ENCODE measurements around the gene SEMA4C. TPM values are rescaled to one million over a fixed set of nuclear protein-coding genes. Genes with fewer than 3 reads are reported as not detected.

Gene SEMA4C
- polyA plus RNA-seq, 3 donors = 0.08 to 5.7 (median 0.21) TPM

DNA sequence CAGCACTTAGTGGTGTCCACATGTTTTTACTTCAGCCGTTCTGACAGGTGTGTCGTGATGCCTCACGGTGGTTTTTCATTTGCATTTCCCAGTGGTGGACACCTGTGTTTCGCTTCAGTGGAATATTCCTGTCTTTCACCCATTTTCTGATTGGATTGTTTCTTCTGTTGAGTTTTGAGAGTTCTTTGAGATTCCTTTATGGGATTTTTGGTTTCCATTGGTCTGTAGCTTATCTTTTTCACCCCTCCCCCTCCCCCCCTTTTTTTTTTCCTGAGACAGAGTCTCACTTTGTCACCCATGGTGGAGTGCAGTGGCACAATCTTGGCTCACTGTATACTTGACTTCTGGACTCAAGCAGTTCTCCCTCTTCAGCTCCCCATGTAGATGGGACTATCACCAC, 34.0 kb downstream of the SEMA4C start:
- H3K79me2 ChIP-seq (ENCODE audit: insufficient read depth, low read length) = no peaks in the 10 kb centered on the region
- TF ChIP-seq, protein P1, sequence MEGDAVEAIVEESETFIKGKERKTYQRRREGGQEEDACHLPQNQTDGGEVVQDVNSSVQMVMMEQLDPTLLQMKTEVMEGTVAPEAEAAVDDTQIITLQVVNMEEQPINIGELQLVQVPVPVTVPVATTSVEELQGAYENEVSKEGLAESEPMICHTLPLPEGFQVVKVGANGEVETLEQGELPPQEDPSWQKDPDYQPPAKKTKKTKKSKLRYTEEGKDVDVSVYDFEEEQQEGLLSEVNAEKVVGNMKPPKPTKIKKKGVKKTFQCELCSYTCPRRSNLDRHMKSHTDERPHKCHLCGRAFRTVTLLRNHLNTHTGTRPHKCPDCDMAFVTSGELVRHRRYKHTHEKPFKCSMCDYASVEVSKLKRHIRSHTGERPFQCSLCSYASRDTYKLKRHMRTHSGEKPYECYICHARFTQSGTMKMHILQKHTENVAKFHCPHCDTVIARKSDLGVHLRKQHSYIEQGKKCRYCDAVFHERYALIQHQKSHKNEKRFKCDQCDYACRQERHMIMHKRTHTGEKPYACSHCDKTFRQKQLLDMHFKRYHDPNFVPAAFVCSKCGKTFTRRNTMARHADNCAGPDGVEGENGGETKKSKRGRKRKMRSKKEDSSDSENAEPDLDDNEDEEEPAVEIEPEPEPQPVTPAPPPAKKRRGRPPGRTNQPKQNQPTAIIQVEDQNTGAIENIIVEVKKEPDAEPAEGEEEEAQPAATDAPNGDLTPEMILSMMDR (IDR thresholded peaks at IDR 0.05) = no peak
- H3K9ac ChIP-seq (ENCODE audit: insufficient read depth, low read length, poor library complexity, severe bottlenecking) = no peak overlapping the region
- H2AFZ ChIP-seq (ENCODE audit: insufficient read depth, low read depth, low read length, poor library complexity, severe bottlenecking) = no peak overlapping the region
- intact Hi-C loops (cut with micrococcal nuclease) = no loop called here
- Mint-ChIP-seq H3K9me3 (no peaks in the 10 kb centered on the region), H3K4me1 (peaks cover 13% of the 10 kb centered on the region), H3K27ac (no peak overlapping the region), H3K27me3 (ENCODE audit: low read depth in 3 of 3) (peaks cover 0 to 2% (median 1%) of the 10 kb centered on the region in 3 donors), H3K36me3 (peaks cover 45 to 54% of the 10 kb centered on the region in 2 donors), H3K4me3 (no peak overlapping the region)
- peaks cover 34 to 50% of the 10 kb centered on the region in 2 donors for H3K36me3 ChIP-seq (replicated peaks in 1 of 2; ENCODE audit: control insufficient read depth in 1 of 2, insufficient read depth in 2 of 2, low read length in 2 of 2)
- no peaks in the 10 kb centered on the region for H3K9me3 ChIP-seq (replicated peaks in 1 of 2; ENCODE audit: control insufficient read depth in 1 of 2, insufficient read depth in 1 of 2, low read length in 2 of 2)
- no peak overlapping the region for H3K4me2 ChIP-seq (replicated peaks; ENCODE audit: extremely low read depth, low read length, poor library complexity, severe bottlenecking)
- no peak overlapping the region for H3K4me3 ChIP-seq (replicated peaks in 1 of 3; ENCODE audit: low read depth in 2 of 3, low read length in 3 of 3)
- no peaks in the 10 kb centered on the region for H3K27me3 ChIP-seq (ENCODE audit: control insufficient read depth in 2 of 2, insufficient read depth in 2 of 2, low read length in 2 of 2)
- DNase-seq = no peak
- H4K20me1 ChIP-seq (ENCODE audit: insufficient read depth, low read length) = no peaks in the 10 kb centered on the region
- no CpG with 5 or more reads among the region's 4 CpGs for WGBS (ENCODE audit: insufficient coverage)
- peaks cover 6 to 12% of the 10 kb centered on the region in 2 donors for H3K4me1 ChIP-seq (ENCODE audit: control insufficient read depth in 1 of 2, insufficient read depth in 2 of 2, low read length in 2 of 2)
- no peak overlapping the region for H3K27ac ChIP-seq (ENCODE audit: low read depth in 1 of 2, low read length in 2 of 2)

DNA sequence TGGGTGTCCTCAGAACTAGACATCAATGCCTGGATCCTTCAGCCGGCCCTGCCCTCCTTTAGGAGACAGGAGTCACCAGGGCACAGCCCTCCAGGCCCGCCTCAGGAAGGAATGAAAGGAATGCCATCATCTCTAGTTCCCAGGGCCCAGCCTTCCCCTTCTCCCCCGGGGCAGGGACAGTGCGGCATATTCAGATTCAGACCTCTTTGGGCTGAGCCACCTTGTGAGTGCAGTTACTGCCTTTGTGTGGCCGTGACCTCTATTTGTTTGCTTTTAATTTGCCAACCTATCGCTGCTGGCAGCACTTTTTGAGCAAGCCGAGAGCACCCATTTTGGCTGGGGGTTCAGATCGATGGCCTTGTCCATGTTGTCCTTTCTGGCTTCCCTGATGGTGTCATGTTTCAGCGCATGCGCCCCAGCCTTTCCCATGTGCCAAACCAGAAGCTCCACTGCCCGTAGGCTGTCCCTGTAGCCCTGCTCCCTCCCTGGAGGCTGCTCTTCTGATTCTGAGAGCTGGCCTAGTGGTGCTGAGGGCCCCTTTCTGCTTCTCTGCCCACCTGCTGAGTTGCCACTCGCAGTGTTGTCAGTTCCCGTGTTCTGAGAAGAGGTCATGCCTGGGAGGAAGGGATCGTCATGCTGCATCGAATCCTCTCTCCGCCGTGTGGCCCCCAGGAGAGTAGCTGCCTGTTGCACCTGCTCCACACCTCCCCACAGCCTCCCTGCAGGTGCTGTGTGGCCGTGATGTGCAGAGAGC, 36.9 kb downstream of the SEMA4C start:
- Histone ChIP-seq H2AFZ (ENCODE audit: insufficient read depth, low read depth, low read length, poor library complexity, severe bottlenecking) (no peak overlapping the region), H3K36me3 (replicated peaks in 1 of 2; ENCODE audit: control insufficient read depth in 1 of 2, insufficient read depth in 2 of 2, low read length in 2 of 2) (peaks cover 63 to 74% of the 10 kb centered on the region in 2 donors), H3K9ac (ENCODE audit: insufficient read depth, low read length, poor library complexity, severe bottlenecking) (no peak overlapping the region), H3K4me3 (replicated peaks in 1 of 3; ENCODE audit: low read depth in 2 of 3, low read length in 3 of 3) (no peak overlapping the region), H3K4me1 (ENCODE audit: control insufficient read depth in 1 of 2, insufficient read depth in 2 of 2, low read length in 2 of 2) (no peaks in the 10 kb centered on the region), H3K9me3 (replicated peaks in 1 of 2; ENCODE audit: control insufficient read depth in 1 of 2, insufficient read depth in 1 of 2, low read length in 2 of 2) (no peaks in the 10 kb centered on the region), H3K27me3 (ENCODE audit: control insufficient read depth in 2 of 2, insufficient read depth in 2 of 2, low read length in 2 of 2) (no peaks in the 10 kb centered on the region), H4K20me1 (ENCODE audit: insufficient read depth, low read length) (no peaks in the 10 kb centered on the region), H3K4me2 (replicated peaks; ENCODE audit: extremely low read depth, low read length, poor library complexity, severe bottlenecking) (no peak overlapping the region), H3K79me2 (ENCODE audit: insufficient read depth, low read length) (no peaks in the 10 kb centered on the region), H3K27ac (ENCODE audit: low read depth in 1 of 2, low read length in 2 of 2) (no peak overlapping the region)
- peak overlapping the region in 2 of 7 donors; percentile 59 to 89 for H3K27ac Mint-ChIP-seq
- no peaks in the 10 kb centered on the region for H3K4me1 Mint-ChIP-seq
- TF ChIP-seq, protein P1 (IDR thresholded peaks at IDR 0.05) = no peak
- H3K36me3 Mint-ChIP-seq = peaks cover 69 to 83% of the 10 kb centered on the region in 2 donors
- WGBS (ENCODE audit: insufficient coverage) = 97% methylated on average over 11 of the region's 18 CpGs
- no peak for DNase-seq
- H3K27me3 Mint-ChIP-seq (ENCODE audit: low read depth in 3 of 3) = peaks cover 0 to 2% (median 1%) of the 10 kb centered on the region in 3 donors
- H3K9me3 Mint-ChIP-seq = no peaks in the 10 kb centered on the region
- intact Hi-C loops (cut with micrococcal nuclease) = no loop called here
- H3K4me3 Mint-ChIP-seq = no peak overlapping the region

Measured in CD14-positive monocyte (primary cell).